Fibroblast of lung (primary cell): ENCODE data around the gene SIAH2. TPM values are rescaled to one million over a fixed set of nuclear protein-coding genes. Genes with fewer than 3 reads are reported as not detected.
A peak's percentile ranks its signal among the peaks of the same experiment; 100 is the strongest.

ENCODE experiments used
- DNase-seq, 2 donors: peaks; one replicate each; pipeline versions ENCODE4 v3.0.0 to v3.0.0-alpha.2; 2010; ENCODE audit warnings: low read depth in 2 of 2
- H2AFZ ChIP-seq: 2 replicates; pipeline ENCODE4 v1.5.1; 2012; ENCODE audit warnings: low read length, control low read depth, inconsistent platforms
- H3K27ac ChIP-seq: 2 replicates; pipeline ENCODE4 v1.5.1; 2011; ENCODE audit warnings: low read length, control low read depth; ENCODE audit not compliant: insufficient read depth
- H3K27me3 ChIP-seq: 2 replicates; pipeline ENCODE4 v1.5.1; 2011; ENCODE audit warnings: mild to moderate bottlenecking, low read length; ENCODE audit not compliant: control insufficient read depth, insufficient read depth
- H3K36me3 ChIP-seq: 2 replicates; pipeline ENCODE4 v1.5.1; 2011; ENCODE audit warnings: low read length; ENCODE audit not compliant: control insufficient read depth, insufficient read depth
- H3K4me1 ChIP-seq: 2 replicates; pipeline ENCODE4 v1.5.1; 2011; ENCODE audit warnings: low read length; ENCODE audit not compliant: control insufficient read depth, insufficient read depth; ENCODE audit errors: extremely low read depth
- H3K4me2 ChIP-seq: 2 replicates; pipeline ENCODE4 v1.5.1; 2011; ENCODE audit warnings: low read length, control low read depth; ENCODE audit not compliant: insufficient read depth; ENCODE audit errors: extremely low read depth
- H3K4me3 ChIP-seq, 4 experiments: fragments of 200-600 bp in 1 of 4; sonication (generic) in 1 of 4; replicated peaks in 1 of 4; 2 replicates each; pipeline ENCODE4 v1.5.1; 2011 to 2016; ENCODE audit warnings: low read length in 4 of 4, low read depth in 3 of 4, mild to moderate bottlenecking in 3 of 4, control low read depth in 2 of 4, inconsistent platforms in 1 of 4, mixed read lengths in 1 of 4; ENCODE audit not compliant: insufficient read depth in 1 of 4; ENCODE audit errors: control extremely low read depth in 1 of 4
- H3K79me2 ChIP-seq: 2 replicates; pipeline ENCODE4 v1.5.1; 2012; ENCODE audit warnings: mild to moderate bottlenecking, low read length, inconsistent platforms; ENCODE audit not compliant: control insufficient read depth, insufficient read depth
- H3K9ac ChIP-seq: 2 replicates; pipeline ENCODE4 v1.5.1; 2011; ENCODE audit warnings: mild to moderate bottlenecking, low read length, control low read depth; ENCODE audit not compliant: insufficient read depth
- H3K9me3 ChIP-seq: 2 replicates; pipeline ENCODE4 v1.5.1; 2012; ENCODE audit warnings: low read depth, low read length; ENCODE audit not compliant: control insufficient read depth, insufficient read depth
- H4K20me1 ChIP-seq: 2 replicates; pipeline ENCODE4 v1.5.1; 2011; ENCODE audit warnings: low read length; ENCODE audit not compliant: control insufficient read depth, insufficient read depth; ENCODE audit errors: extremely low read depth
- CTCF ChIP-seq, 2 donors: IDR thresholded peaks in 1 of 2; conservative IDR thresholded peaks in 1 of 2; 1 replicate in 1 of 2; 2 replicates in 1 of 2; pipeline ENCODE4 v1.5.1; 2011 to 2012; ENCODE audit warnings: low read length in 2 of 2, control low read depth in 1 of 2, inconsistent platforms in 1 of 2, low read depth in 1 of 2, mild to moderate bottlenecking in 1 of 2
- EZH2 ChIP-seq: IDR thresholded peaks from 2 replicates; pipeline ENCODE4 v1.5.1; 2012; ENCODE audit warnings: low read length, control low read depth, mild to moderate bottlenecking; ENCODE audit errors: missing control alignments
- polyA plus RNA-seq, 2 donors: library from polyadenylated mRNA; depleted of rRNA in 1 of 2; stranded (reverse) in 1 of 2; unstranded in 1 of 2; fragments of >200 nt; gene quantifications; 2 replicates each; pipeline ENCODE4 v1.2.1, GENCODE V29; 2011 to 2012; ENCODE audit warnings: missing spikeins in 1 of 2
- total RNA-seq: library from RNA; depleted of rRNA; stranded (reverse); fragments of >200 nt; gene quantifications from 2 replicates; pipeline ENCODE4 v1.2.1, GENCODE V29; 2014

The SIAH2 gene
- total and polyA plus RNA-seq, 2 donors (not counting 1 experiment from before 2014, with no cell fraction given), result 28.9 to 29.7 TPM

- H3K27ac ChIP-seq, result no peak overlapping the region
- no peak overlapping the region for H3K4me2 ChIP-seq
- H3K4me3 ChIP-seq, result no peak overlapping the region
- H3K36me3 ChIP-seq, result no peaks in the 10 kb centered on the region
- peaks cover 15% of the 10 kb centered on the region for H3K79me2 ChIP-seq
- H4K20me1 ChIP-seq, result no peaks in the 10 kb centered on the region
- peaks cover 5% of the 10 kb centered on the region for H3K4me1 ChIP-seq
- no peak overlapping the region for H3K9ac ChIP-seq
- no peak for TF ChIP-seq CTCF (conservative IDR thresholded peaks at IDR 0.05 in 1 of 2, IDR thresholded peaks at IDR 0.05 in 1 of 2; ENCODE audit: low read depth in 1 of 2, low read length in 2 of 2)
- TF ChIP-seq EZH2, result no peak
- H3K27me3 ChIP-seq, result no peaks in the 10 kb centered on the region
- H2AFZ ChIP-seq, result no peak overlapping the region
- H3K9me3 ChIP-seq, result no peaks in the 10 kb centered on the region
- DNase-seq, result peak in 1 of 2 donors; percentile 92
Observed at GRCh38 chr3:150765949-150766720, 3.2 kb upstream of the SIAH2 start.

- Histone ChIP-seq H3K9me3 (no peaks in the 10 kb centered on the region), H3K27ac (no peak overlapping the region), H3K79me2 (peaks cover 27% of the 10 kb centered on the region), H3K27me3 (no peaks in the 10 kb centered on the region), H3K9ac (no peak overlapping the region), H4K20me1 (no peaks in the 10 kb centered on the region), H3K4me2 (no peak overlapping the region), H2AFZ (no peak overlapping the region), H3K4me1 (peaks cover 6% of the 10 kb centered on the region), H3K4me3 (no peak overlapping the region), H3K36me3 (no peaks in the 10 kb centered on the region)
- no peak for DNase-seq
- TF ChIP-seq CTCF (conservative IDR thresholded peaks at IDR 0.05 in 1 of 2, IDR thresholded peaks at IDR 0.05 in 1 of 2; ENCODE audit: low read depth in 1 of 2, low read length in 2 of 2) (no peak), EZH2 (no peak)
Observed at GRCh38 chr3:150764967-150765366, 2.0 kb upstream of the SIAH2 start.

- peaks cover 31% of the 10 kb centered on the region for H3K79me2 ChIP-seq
- H4K20me1 ChIP-seq, result no peaks in the 10 kb centered on the region
- no peak overlapping the region for H2AFZ ChIP-seq
- TF ChIP-seq CTCF (conservative IDR thresholded peaks at IDR 0.05 in 1 of 2, IDR thresholded peaks at IDR 0.05 in 1 of 2; ENCODE audit: low read depth in 1 of 2, low read length in 2 of 2) (no peak), EZH2 (no peak)
- DNase-seq, result no peak
- H3K9me3 ChIP-seq, result no peaks in the 10 kb centered on the region
- no peaks in the 10 kb centered on the region for H3K27me3 ChIP-seq
- H3K27ac ChIP-seq, result no peak overlapping the region
- peaks cover 8% of the 10 kb centered on the region for H3K4me1 ChIP-seq
- peak overlapping the region in 2 of 4 experiments; percentile 87 to 94 for H3K4me3 ChIP-seq
- no peaks in the 10 kb centered on the region for H3K36me3 ChIP-seq
- H3K9ac ChIP-seq, result no peak overlapping the region
- H3K4me2 ChIP-seq, result no peak overlapping the region
Observed at GRCh38 chr3:150764566-150764965, 1.6 kb upstream of the SIAH2 start.
